ENCODE results near the gene ZNF319.

DNA sequence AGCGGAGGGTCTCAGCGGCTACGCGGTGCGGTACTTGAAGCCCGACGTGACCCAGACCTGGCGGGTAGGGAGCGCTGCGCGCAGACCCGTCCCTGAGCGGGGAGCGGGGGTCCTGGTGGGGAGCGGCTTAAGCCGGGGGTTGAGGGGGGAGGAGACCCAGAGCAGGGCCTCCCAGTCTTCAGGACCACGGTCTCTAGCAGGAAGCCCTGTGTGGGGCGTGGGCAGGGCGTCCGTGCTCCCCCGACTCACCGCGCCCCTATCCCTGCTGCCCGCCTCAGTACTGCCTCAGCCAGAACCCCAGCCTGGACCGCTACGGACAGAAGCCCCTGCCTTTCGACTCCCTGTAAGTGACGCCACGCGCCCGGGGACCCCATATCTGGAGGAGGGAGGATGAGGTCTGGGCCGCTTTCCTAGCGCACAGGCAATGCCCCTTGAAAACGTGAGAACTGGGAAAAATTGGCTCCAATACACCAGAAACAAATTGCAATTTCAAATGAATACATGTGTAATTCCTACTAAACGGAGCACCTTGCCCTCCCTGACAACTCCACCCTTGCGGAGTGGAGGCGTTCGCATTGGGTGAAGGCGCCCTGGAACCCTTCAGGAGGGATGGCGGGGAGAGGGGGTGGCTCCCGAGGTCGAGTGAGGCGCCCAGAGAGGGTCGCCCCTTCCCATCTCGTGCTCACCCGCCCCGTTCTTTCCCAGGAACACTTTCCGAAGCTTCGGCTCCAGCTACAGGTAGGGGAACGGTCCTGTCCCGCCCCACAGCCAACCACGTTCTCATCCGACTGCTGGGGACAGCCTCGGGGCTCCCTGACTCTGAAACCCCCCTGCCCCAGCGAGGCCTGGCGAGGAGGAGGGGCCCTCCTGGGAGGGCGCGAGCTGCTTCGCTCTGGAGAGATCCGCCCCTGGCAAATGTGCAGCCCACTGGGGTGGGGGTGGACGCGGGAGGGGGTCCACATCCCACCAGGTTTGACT, 15.0 kb downstream of the ZNF319 start:
- TF ChIP-seq, protein P1, sequence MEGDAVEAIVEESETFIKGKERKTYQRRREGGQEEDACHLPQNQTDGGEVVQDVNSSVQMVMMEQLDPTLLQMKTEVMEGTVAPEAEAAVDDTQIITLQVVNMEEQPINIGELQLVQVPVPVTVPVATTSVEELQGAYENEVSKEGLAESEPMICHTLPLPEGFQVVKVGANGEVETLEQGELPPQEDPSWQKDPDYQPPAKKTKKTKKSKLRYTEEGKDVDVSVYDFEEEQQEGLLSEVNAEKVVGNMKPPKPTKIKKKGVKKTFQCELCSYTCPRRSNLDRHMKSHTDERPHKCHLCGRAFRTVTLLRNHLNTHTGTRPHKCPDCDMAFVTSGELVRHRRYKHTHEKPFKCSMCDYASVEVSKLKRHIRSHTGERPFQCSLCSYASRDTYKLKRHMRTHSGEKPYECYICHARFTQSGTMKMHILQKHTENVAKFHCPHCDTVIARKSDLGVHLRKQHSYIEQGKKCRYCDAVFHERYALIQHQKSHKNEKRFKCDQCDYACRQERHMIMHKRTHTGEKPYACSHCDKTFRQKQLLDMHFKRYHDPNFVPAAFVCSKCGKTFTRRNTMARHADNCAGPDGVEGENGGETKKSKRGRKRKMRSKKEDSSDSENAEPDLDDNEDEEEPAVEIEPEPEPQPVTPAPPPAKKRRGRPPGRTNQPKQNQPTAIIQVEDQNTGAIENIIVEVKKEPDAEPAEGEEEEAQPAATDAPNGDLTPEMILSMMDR (conservative IDR thresholded peaks at IDR 0.05) = no peak
- no peak for TF ChIP-seq ZFX (IDR thresholded peaks at IDR 0.05)
